OCI-LY3 (cell line): ENCODE measurements around the gene NTN4.

Experiments used
- H2AFZ ChIP-seq: fragments of 200-600, 300-600 bp; shearing (Covaris generic); 2 replicates; pipeline ENCODE4 v1.6.0; 2014; ENCODE audit warnings: antibody characterized with exemption, low read depth, low read length
- H3K27ac ChIP-seq: fragments of 200-600, 300-600 bp; sonication (generic); 2 replicates; pipeline ENCODE4 v1.5.1; 2014; ENCODE audit warnings: mild to moderate bottlenecking, low read length, moderate library complexity, mixed read lengths
- H3K27me3 ChIP-seq: fragments of 200-600, 300-600 bp; sonication (generic); 2 replicates; pipeline ENCODE4 v1.6.1; 2014; ENCODE audit warnings: low read depth, low read length, mixed read lengths
- H3K36me3 ChIP-seq: fragments of 200-600, 300-600 bp; sonication (generic); replicated peaks from 2 replicates; pipeline ENCODE3; 2014; ENCODE audit warnings: low read depth, low read length, mixed read lengths
- H3K4me1 ChIP-seq: fragments of 300-600, 200-600 bp; sonication (generic); 2 replicates; pipeline ENCODE4 v1.6.1; 2014; ENCODE audit warnings: low read length, mixed read lengths
- H3K4me2 ChIP-seq: fragments of 200-600, 300-600 bp; sonication (generic); 2 replicates; pipeline ENCODE4 v1.6.1; 2014; ENCODE audit warnings: low read length, mixed read lengths
- H3K4me3 ChIP-seq: fragments of 300-600, 200-600 bp; sonication (generic); 2 replicates; pipeline ENCODE4 v1.5.1; 2014; ENCODE audit warnings: antibody characterized with exemption, mild to moderate bottlenecking, low read length, moderate library complexity
- H3K79me2 ChIP-seq: fragments of 300-600, 200-600 bp; shearing (Covaris generic); 2 replicates; pipeline ENCODE4 v1.6.1; 2014; ENCODE audit warnings: mild to moderate bottlenecking, low read length, mixed read lengths
- H3K9ac ChIP-seq: fragments of 300-600, 200-600 bp; shearing (Covaris generic); 2 replicates; pipeline ENCODE4 v1.6.0; 2014; ENCODE audit warnings: mild to moderate bottlenecking, low read length, moderate library complexity
- H3K9me3 ChIP-seq: fragments of 200-600, 300-600 bp; shearing (Covaris generic); 2 replicates; pipeline ENCODE4 v1.6.1; 2014; ENCODE audit warnings: low read length, mixed read lengths; ENCODE audit not compliant: insufficient read depth
- H4K20me1 ChIP-seq: fragments of 200-600, 300-600 bp; sonication (generic); 2 replicates; pipeline ENCODE4 v1.6.1; 2016; ENCODE audit warnings: low read length, mixed read lengths; ENCODE audit not compliant: insufficient read depth
- EZH2phosphoT487 ChIP-seq: fragments of 200-600 bp; shearing (Covaris generic); IDR thresholded peaks from 2 replicates; pipeline ENCODE4 v1.6.1; 2018; ENCODE audit warnings: antibody characterized with exemption, mixed run types, low read depth
- TF ChIP-seq, protein P1 (sequence below): fragments of 200-600, 300-600 bp; sonication (generic); IDR thresholded peaks from 2 replicates; pipeline ENCODE4 v1.5.1; 2014; ENCODE audit warnings: antibody characterized with exemption, low read length, low read depth

NTN4 gene

GRCh38 chr12:95774311-95775045 is 16.1 kb downstream of the NTN4 start:
- Histone ChIP-seq H4K20me1 (no peaks in the 10 kb centered on the region), H3K4me2 (no peak overlapping the region), H3K79me2 (no peaks in the 10 kb centered on the region), H3K4me3 (no peak overlapping the region), H3K27me3 (no peaks in the 10 kb centered on the region), H3K9me3 (no peaks in the 10 kb centered on the region), H3K4me1 (peaks cover 4% of the 10 kb centered on the region; the same call in 1 of the 2 replicates), H3K9ac (no peak overlapping the region), H3K27ac (no peak overlapping the region), H3K36me3 (peaks cover 7% of the 10 kb centered on the region), H2AFZ (no peak overlapping the region)
- TF ChIP-seq, protein P1, sequence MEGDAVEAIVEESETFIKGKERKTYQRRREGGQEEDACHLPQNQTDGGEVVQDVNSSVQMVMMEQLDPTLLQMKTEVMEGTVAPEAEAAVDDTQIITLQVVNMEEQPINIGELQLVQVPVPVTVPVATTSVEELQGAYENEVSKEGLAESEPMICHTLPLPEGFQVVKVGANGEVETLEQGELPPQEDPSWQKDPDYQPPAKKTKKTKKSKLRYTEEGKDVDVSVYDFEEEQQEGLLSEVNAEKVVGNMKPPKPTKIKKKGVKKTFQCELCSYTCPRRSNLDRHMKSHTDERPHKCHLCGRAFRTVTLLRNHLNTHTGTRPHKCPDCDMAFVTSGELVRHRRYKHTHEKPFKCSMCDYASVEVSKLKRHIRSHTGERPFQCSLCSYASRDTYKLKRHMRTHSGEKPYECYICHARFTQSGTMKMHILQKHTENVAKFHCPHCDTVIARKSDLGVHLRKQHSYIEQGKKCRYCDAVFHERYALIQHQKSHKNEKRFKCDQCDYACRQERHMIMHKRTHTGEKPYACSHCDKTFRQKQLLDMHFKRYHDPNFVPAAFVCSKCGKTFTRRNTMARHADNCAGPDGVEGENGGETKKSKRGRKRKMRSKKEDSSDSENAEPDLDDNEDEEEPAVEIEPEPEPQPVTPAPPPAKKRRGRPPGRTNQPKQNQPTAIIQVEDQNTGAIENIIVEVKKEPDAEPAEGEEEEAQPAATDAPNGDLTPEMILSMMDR = no peak
- TF ChIP-seq EZH2phosphoT487 = no peak

- Histone ChIP-seq H3K9ac (no peak overlapping the region), H3K36me3 (peaks cover 7% of the 10 kb centered on the region), H3K27ac (no peak overlapping the region), H3K27me3 (no peaks in the 10 kb centered on the region), H3K4me1 (peaks cover 4% of the 10 kb centered on the region; the same call in 1 of the 2 replicates), H3K79me2 (no peaks in the 10 kb centered on the region), H3K9me3 (no peaks in the 10 kb centered on the region), H3K4me2 (no peak overlapping the region), H2AFZ (no peak overlapping the region), H4K20me1 (no peaks in the 10 kb centered on the region), H3K4me3 (no peak overlapping the region)
- TF ChIP-seq EZH2phosphoT487 = no peak
- TF ChIP-seq, protein P1 = no peak
Measured at GRCh38 chr12:95773320-95773719, 17.2 kb downstream of the NTN4 start.

- Histone ChIP-seq H3K4me1 (peaks cover 24% of the 10 kb centered on the region), H3K27me3 (no peaks in the 10 kb centered on the region), H3K79me2 (no peaks in the 10 kb centered on the region), H3K9ac (no peak overlapping the region), H3K9me3 (no peaks in the 10 kb centered on the region), H4K20me1 (no peaks in the 10 kb centered on the region), H3K27ac (no peak overlapping the region), H3K4me3 (no peak overlapping the region), H3K4me2 (no peak overlapping the region), H3K36me3 (no peaks in the 10 kb centered on the region), H2AFZ (no peak overlapping the region)
- TF ChIP-seq, protein P1 = no peak
- no peak for TF ChIP-seq EZH2phosphoT487
Measured at GRCh38 chr12:95767703-95768102, 22.9 kb downstream of the NTN4 start.

GRCh38 chr12:95766356-95767019 is 24.1 kb downstream of the NTN4 start:
- Histone ChIP-seq H3K27me3 (no peaks in the 10 kb centered on the region), H3K27ac (no peak overlapping the region), H3K4me2 (no peak overlapping the region), H3K79me2 (no peaks in the 10 kb centered on the region), H3K4me1 (peaks cover 35% of the 10 kb centered on the region), H3K9me3 (no peaks in the 10 kb centered on the region), H3K4me3 (no peak overlapping the region), H3K9ac (no peak overlapping the region), H3K36me3 (no peaks in the 10 kb centered on the region), H4K20me1 (no peaks in the 10 kb centered on the region), H2AFZ (no peak overlapping the region)
- TF ChIP-seq EZH2phosphoT487 = no peak
- TF ChIP-seq, protein P1 = no peak
